ENCODE data around the gene GABRP.

GRCh38 chr5:170854566-170854965 is 71.0 kb downstream of the GABRP start:
- TF ChIP-seq GATA3 (IDR thresholded peaks at IDR 0.05; ENCODE audit: low read depth, low read length) (no peak), GATA2 (IDR thresholded peaks at IDR 0.05; ENCODE audit: low read depth, low read length) (no peak)
